ENCODE measurements around the gene RTL1.

RTL1 gene

GRCh38 chr14:100898465-100898864 lies 5.1 kb downstream of the RTL1 start:
- DNase-seq = no peak

- no peak for DNase-seq
Observed at GRCh38 chr14:100896369-100897060, 7.0 kb downstream of the RTL1 start.

GRCh38 chr14:100895411-100895810 lies 8.1 kb downstream of the RTL1 start:
- no peak for DNase-seq

GRCh38 chr14:100894416-100894815 lies 9.1 kb downstream of the RTL1 start:
- DNase-seq = no peak

- no peak for DNase-seq
Observed at GRCh38 chr14:100893760-100894159, 9.8 kb downstream of the RTL1 start.

- no peak for DNase-seq
Observed at GRCh38 chr14:100893228-100893601, 10.3 kb downstream of the RTL1 start.

GRCh38 chr14:100892496-100893227 lies 10.9 kb downstream of the RTL1 start:
- no peak for DNase-seq

- DNase-seq = no peak
Observed at GRCh38 chr14:100891501-100892445, 11.7 kb downstream of the RTL1 start.

GRCh38 chr14:100891051-100891450 lies 12.5 kb downstream of the RTL1 start:
- DNase-seq = no peak

- no peak for DNase-seq
Observed at GRCh38 chr14:100890061-100890850, 13.3 kb downstream of the RTL1 start.

- no peak for DNase-seq
Observed at GRCh38 chr14:100889641-100890040, 13.9 kb downstream of the RTL1 start.

- no peak for DNase-seq
Observed at GRCh38 chr14:100888789-100889315, 14.7 kb downstream of the RTL1 start.

GRCh38 chr14:100887728-100888335 lies 15.7 kb downstream of the RTL1 start:
- DNase-seq = no peak

- DNase-seq = no peak
Observed at GRCh38 chr14:100885617-100886016, 17.9 kb downstream of the RTL1 start.

- no peak for DNase-seq
Observed at GRCh38 chr14:100885196-100885595, 18.3 kb downstream of the RTL1 start.

GRCh38 chr14:100884456-100884855 lies 19.1 kb downstream of the RTL1 start:
- no peak for DNase-seq

GRCh38 chr14:100883789-100884101 lies 19.8 kb downstream of the RTL1 start:
- no peak for DNase-seq

- DNase-seq = no peak
Observed at GRCh38 chr14:100882991-100883788, 20.3 kb downstream of the RTL1 start.

GRCh38 chr14:100882026-100882967 lies 21.2 kb downstream of the RTL1 start:
- DNase-seq = no peak
